ENCODE results near the gene ITGB4. TPM values are rescaled to one million over a fixed set of nuclear protein-coding genes. Genes with fewer than 3 reads are reported as not detected.

Gene ITGB4
- total and polyA plus RNA-seq, 5 donors from 2014 or later = 0.28 to 0.60 (median 0.56) TPM; not detected in 2

DNA sequence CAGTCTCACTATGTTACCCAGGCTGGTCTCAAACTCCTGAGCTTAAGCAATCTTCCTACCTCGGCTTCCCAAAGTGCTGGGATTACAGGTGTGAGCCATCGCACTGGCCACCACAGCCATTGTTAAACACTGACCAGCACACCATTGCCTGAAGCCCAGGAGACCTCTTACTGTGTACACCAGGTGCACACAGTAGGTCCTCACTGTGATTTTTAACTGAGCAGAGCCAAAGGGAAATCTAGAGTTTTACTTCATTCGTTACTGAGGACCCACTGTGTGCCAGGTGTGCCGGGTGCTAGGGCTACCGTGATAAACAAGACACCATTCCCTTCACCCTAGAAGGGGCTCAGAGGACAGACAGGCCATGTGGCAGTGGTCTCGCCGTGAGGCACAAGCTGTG, 4.2 kb downstream of the ITGB4 start:
- Mint-ChIP-seq H3K27ac (peak overlapping the region in 1 of 3 donors; percentile 14), H3K27me3 (peaks cover 4% of the 10 kb centered on the region), H3K36me3 (no peaks in the 10 kb centered on the region), H3K4me1 (peaks cover 0 to 5% (median 2%) of the 10 kb centered on the region in 4 donors), H3K9me3 (no peaks in the 10 kb centered on the region), H3K4me3 (no peak overlapping the region)
- no peaks in the 10 kb centered on the region for H3K36me3 ChIP-seq (ENCODE audit: control insufficient read depth, insufficient read depth, low read length)
- DNase-seq (no peak), ATAC-seq (ENCODE audit: low read depth in 2 of 2) (no peak)
- no peaks in the 10 kb centered on the region for H3K9me3 ChIP-seq (ENCODE audit: control insufficient read depth in 2 of 2, low read length in 2 of 2)
- H3K4me1 ChIP-seq (ENCODE audit: control insufficient read depth, insufficient read depth, low read length, poor library complexity, severe bottlenecking) = peaks cover 12% of the 10 kb centered on the region
- no peaks in the 10 kb centered on the region for H3K27me3 ChIP-seq (ENCODE audit: control insufficient read depth, insufficient read depth, low read length)
- no peak overlapping the region for H3K27ac ChIP-seq (ENCODE audit: insufficient read depth, low read length, poor library complexity, severe bottlenecking)
- H3K4me3 ChIP-seq (ENCODE audit: low read depth, low read length) = no peak overlapping the region

DNA sequence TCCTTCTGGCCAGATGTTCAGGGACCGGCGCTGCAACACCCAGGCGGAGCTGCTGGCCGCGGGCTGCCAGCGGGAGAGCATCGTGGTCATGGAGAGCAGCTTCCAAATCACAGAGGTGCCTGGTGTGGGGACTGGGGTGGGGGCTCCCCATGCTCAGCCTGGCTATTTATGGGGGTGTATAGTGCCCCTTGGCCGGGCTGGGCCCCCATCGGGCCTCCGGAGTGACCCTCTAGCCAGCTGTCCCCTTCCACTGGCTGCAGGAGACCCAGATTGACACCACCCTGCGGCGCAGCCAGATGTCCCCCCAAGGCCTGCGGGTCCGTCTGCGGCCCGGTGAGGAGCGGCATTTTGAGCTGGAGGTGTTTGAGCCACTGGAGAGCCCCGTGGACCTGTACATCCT, 6.1 kb downstream of the ITGB4 start:
- H3K27ac ChIP-seq (ENCODE audit: insufficient read depth, low read length, poor library complexity, severe bottlenecking) = no peak overlapping the region
- Mint-ChIP-seq H3K9me3 (no peaks in the 10 kb centered on the region), H3K4me1 (peaks cover 0 to 3% (median 0%) of the 10 kb centered on the region in 4 donors), H3K4me3 (no peak overlapping the region), H3K27me3 (peaks cover 8% of the 10 kb centered on the region), H3K36me3 (no peaks in the 10 kb centered on the region), H3K27ac (no peak overlapping the region)
- DNase-seq (no peak), ATAC-seq (ENCODE audit: low read depth in 2 of 2) (no peak)
- no peaks in the 10 kb centered on the region for H3K4me1 ChIP-seq (ENCODE audit: control insufficient read depth, insufficient read depth, low read length, poor library complexity, severe bottlenecking)
- H3K27me3 ChIP-seq (ENCODE audit: control insufficient read depth, insufficient read depth, low read length) = no peaks in the 10 kb centered on the region
- no peak overlapping the region for H3K4me3 ChIP-seq (ENCODE audit: low read depth, low read length)
- no peaks in the 10 kb centered on the region for H3K9me3 ChIP-seq (ENCODE audit: control insufficient read depth in 2 of 2, low read length in 2 of 2)
- no peaks in the 10 kb centered on the region for H3K36me3 ChIP-seq (ENCODE audit: control insufficient read depth, insufficient read depth, low read length)

DNA sequence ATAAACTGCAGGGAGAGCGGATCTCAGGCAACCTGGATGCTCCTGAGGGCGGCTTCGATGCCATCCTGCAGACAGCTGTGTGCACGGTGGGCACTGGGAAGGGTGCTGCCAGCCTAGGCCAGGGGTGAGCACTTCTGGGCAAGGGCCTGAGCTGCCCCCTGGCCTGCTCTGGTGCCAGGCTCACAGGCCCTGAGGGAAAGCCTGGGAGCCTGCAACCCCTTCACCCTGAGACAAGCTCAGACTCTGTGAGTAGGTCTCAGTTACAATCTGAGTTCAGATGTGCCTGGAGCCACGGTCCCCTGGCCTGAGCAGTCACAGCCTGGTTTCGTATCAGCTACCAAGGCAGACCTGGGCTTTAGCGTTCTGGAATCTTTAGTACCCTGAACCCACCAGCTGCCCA, 8.1 kb downstream of the ITGB4 start:
- H3K4me3 ChIP-seq (ENCODE audit: low read depth, low read length) = no peak overlapping the region
- ATAC-seq (ENCODE audit: low read depth in 2 of 2) (no peak), DNase-seq (no peak)
- Mint-ChIP-seq H3K36me3 (no peaks in the 10 kb centered on the region), H3K27ac (no peak overlapping the region), H3K27me3 (peaks cover 8% of the 10 kb centered on the region), H3K9me3 (no peaks in the 10 kb centered on the region), H3K4me1 (peaks cover 0 to 2% (median under 1%) of the 10 kb centered on the region in 4 donors), H3K4me3 (no peak overlapping the region)
- H3K27me3 ChIP-seq (ENCODE audit: control insufficient read depth, insufficient read depth, low read length) = no peaks in the 10 kb centered on the region
- H3K27ac ChIP-seq (ENCODE audit: insufficient read depth, low read length, poor library complexity, severe bottlenecking) = no peak overlapping the region
- no peaks in the 10 kb centered on the region for H3K36me3 ChIP-seq (ENCODE audit: control insufficient read depth, insufficient read depth, low read length)
- no peaks in the 10 kb centered on the region for H3K9me3 ChIP-seq (ENCODE audit: control insufficient read depth in 2 of 2, low read length in 2 of 2)
- no peaks in the 10 kb centered on the region for H3K4me1 ChIP-seq (ENCODE audit: control insufficient read depth, insufficient read depth, low read length, poor library complexity, severe bottlenecking)

DNA sequence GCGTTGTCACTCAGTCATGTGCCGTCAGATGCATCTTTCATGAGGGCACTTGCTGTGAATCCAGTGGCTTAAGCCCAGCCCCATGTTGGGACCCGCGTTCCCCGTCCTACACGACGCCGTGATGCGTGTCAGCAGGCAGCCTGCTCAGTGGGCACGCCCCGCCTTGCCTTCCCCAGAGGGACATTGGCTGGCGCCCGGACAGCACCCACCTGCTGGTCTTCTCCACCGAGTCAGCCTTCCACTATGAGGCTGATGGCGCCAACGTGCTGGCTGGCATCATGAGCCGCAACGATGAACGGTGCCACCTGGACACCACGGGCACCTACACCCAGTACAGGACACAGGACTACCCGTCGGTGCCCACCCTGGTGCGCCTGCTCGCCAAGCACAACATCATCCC, 8.8 kb downstream of the ITGB4 start:
- H3K9me3 ChIP-seq (ENCODE audit: control insufficient read depth in 2 of 2, low read length in 2 of 2) = no peaks in the 10 kb centered on the region
- H3K27ac ChIP-seq (ENCODE audit: insufficient read depth, low read length, poor library complexity, severe bottlenecking) = no peak overlapping the region
- ATAC-seq (ENCODE audit: low read depth in 2 of 2) (no peak), DNase-seq (no peak)
- Mint-ChIP-seq H3K4me1 (peaks cover 0 to 6% (median 3%) of the 10 kb centered on the region in 4 donors), H3K4me3 (no peak overlapping the region), H3K27ac (no peak overlapping the region), H3K9me3 (no peaks in the 10 kb centered on the region), H3K36me3 (no peaks in the 10 kb centered on the region), H3K27me3 (peaks cover 4% of the 10 kb centered on the region)
- no peaks in the 10 kb centered on the region for H3K4me1 ChIP-seq (ENCODE audit: control insufficient read depth, insufficient read depth, low read length, poor library complexity, severe bottlenecking)
- H3K36me3 ChIP-seq (ENCODE audit: control insufficient read depth, insufficient read depth, low read length) = no peaks in the 10 kb centered on the region
- H3K27me3 ChIP-seq (ENCODE audit: control insufficient read depth, insufficient read depth, low read length) = no peaks in the 10 kb centered on the region
- H3K4me3 ChIP-seq (ENCODE audit: low read depth, low read length) = no peak overlapping the region

DNA sequence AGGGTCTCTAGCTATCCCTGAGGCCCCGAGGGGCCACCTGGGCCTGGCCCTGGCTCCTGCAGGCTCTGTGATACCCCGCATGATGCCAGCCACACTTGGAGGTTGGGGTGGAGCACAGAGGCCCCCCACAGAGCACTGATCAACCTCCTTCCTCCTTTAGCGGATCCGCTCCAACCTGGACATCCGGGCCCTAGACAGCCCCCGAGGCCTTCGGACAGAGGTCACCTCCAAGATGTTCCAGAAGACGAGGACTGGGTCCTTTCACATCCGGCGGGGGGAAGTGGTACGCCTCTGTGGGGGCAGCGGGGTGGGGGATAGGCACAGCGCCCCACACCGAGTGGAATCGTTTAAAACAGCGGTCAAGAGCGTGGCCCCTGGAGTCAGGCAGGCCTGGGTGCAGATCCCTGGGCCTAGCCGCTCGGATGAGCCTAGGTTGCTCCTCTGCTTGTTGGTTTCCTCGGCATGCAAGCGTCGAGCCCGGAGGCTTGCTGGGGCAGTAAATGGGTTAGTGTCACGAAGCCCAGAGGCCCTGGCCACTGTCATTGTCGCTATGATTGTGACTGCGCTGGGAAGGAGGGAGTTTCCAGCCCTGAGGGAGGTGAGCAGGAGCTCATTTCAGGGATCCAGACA, 9.9 kb downstream of the ITGB4 start:
- H3K36me3 Mint-ChIP-seq = no peaks in the 10 kb centered on the region
- DNase-seq = no peak
- H3K9me3 Mint-ChIP-seq = no peaks in the 10 kb centered on the region
- no peak overlapping the region for H3K27ac ChIP-seq (ENCODE audit: insufficient read depth, low read length, poor library complexity, severe bottlenecking)
- H3K36me3 ChIP-seq (ENCODE audit: control insufficient read depth, insufficient read depth, low read length) = no peaks in the 10 kb centered on the region
- no peak for ATAC-seq (ENCODE audit: low read depth in 2 of 2)
- no peak overlapping the region for H3K27ac Mint-ChIP-seq
- H3K9me3 ChIP-seq (ENCODE audit: control insufficient read depth in 2 of 2, low read length in 2 of 2) = no peaks in the 10 kb centered on the region
- peaks cover 0 to 6% (median 3%) of the 10 kb centered on the region in 4 donors for H3K4me1 Mint-ChIP-seq
- H3K27me3 ChIP-seq (ENCODE audit: control insufficient read depth, insufficient read depth, low read length) = no peaks in the 10 kb centered on the region
- no peak overlapping the region for H3K4me3 Mint-ChIP-seq
- no peak overlapping the region for H3K4me3 ChIP-seq (ENCODE audit: low read depth, low read length)
- peaks cover 4% of the 10 kb centered on the region for H3K27me3 Mint-ChIP-seq
- no peaks in the 10 kb centered on the region for H3K4me1 ChIP-seq (ENCODE audit: control insufficient read depth, insufficient read depth, low read length, poor library complexity, severe bottlenecking)

DNA sequence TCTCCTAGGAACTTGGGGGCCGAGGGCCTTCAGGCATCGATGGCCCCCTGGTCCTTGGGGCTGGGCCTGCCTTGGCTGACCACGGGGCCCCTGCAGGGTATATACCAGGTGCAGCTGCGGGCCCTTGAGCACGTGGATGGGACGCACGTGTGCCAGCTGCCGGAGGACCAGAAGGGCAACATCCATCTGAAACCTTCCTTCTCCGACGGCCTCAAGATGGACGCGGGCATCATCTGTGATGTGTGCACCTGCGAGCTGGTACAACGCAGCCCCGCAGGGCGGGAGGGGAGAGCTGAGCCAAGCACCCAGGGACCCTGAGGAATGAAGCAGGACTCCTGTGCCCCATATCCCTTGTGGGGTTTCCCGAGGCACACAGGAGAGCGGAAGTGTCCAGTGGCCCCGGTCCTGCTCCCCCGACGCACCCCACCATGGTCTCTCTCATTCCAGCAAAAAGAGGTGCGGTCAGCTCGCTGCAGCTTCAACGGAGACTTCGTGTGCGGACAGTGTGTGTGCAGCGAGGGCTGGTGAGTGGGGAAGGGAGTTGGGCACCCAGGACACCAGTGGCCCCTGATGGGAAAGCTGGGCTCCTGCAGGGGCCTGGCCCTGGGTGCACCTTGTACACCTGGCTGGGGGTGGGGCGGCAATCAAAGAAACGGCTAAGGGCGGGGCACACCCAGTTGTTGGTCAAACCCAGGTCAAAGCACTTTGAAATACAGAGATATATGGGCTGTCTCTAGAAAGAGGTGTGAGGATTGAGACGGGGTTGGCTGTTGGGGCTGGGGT, 10.6 kb downstream of the ITGB4 start:
- peaks cover 0 to 6% (median 3%) of the 10 kb centered on the region in 4 donors for H3K4me1 Mint-ChIP-seq
- no peaks in the 10 kb centered on the region for H3K9me3 Mint-ChIP-seq
- H3K27me3 Mint-ChIP-seq = peaks cover 4% of the 10 kb centered on the region
- no peak overlapping the region for H3K27ac ChIP-seq (ENCODE audit: insufficient read depth, low read length, poor library complexity, severe bottlenecking)
- no peak overlapping the region for H3K27ac Mint-ChIP-seq
- H3K36me3 Mint-ChIP-seq = no peaks in the 10 kb centered on the region
- H3K27me3 ChIP-seq (ENCODE audit: control insufficient read depth, insufficient read depth, low read length) = no peaks in the 10 kb centered on the region
- ATAC-seq (ENCODE audit: low read depth in 2 of 2) (no peak), DNase-seq (no peak)
- no peaks in the 10 kb centered on the region for H3K36me3 ChIP-seq (ENCODE audit: control insufficient read depth, insufficient read depth, low read length)
- H3K4me1 ChIP-seq (ENCODE audit: control insufficient read depth, insufficient read depth, low read length, poor library complexity, severe bottlenecking) = no peaks in the 10 kb centered on the region
- H3K4me3 Mint-ChIP-seq = no peak overlapping the region
- H3K4me3 ChIP-seq (ENCODE audit: low read depth, low read length) = no peak overlapping the region
- no peaks in the 10 kb centered on the region for H3K9me3 ChIP-seq (ENCODE audit: control insufficient read depth in 2 of 2, low read length in 2 of 2)

DNA sequence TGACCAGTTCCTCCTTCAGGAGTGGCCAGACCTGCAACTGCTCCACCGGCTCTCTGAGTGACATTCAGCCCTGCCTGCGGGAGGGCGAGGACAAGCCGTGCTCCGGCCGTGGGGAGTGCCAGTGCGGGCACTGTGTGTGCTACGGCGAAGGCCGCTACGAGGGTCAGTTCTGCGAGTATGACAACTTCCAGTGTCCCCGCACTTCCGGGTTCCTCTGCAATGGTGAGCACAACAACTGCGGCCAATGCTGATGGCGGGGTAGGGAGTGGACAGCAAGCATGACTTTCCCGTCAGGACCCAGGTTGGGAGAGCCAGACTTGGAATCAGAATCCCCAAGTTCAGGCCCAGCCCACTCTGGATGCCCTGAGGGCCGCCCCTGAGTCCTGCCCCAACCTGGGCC, 12.2 kb downstream of the ITGB4 start:
- no peak overlapping the region for H3K27ac Mint-ChIP-seq
- H3K27me3 Mint-ChIP-seq = peaks cover 8% of the 10 kb centered on the region
- DNase-seq (no peak), ATAC-seq (ENCODE audit: low read depth in 2 of 2) (no peak)
- no peaks in the 10 kb centered on the region for H3K9me3 ChIP-seq (ENCODE audit: control insufficient read depth in 2 of 2, low read length in 2 of 2)
- no peaks in the 10 kb centered on the region for H3K9me3 Mint-ChIP-seq
- no peak overlapping the region for H3K27ac ChIP-seq (ENCODE audit: insufficient read depth, low read length, poor library complexity, severe bottlenecking)
- peaks cover 0 to 9% (median 4%) of the 10 kb centered on the region in 4 donors for H3K4me1 Mint-ChIP-seq
- H3K27me3 ChIP-seq (ENCODE audit: control insufficient read depth, insufficient read depth, low read length) = no peaks in the 10 kb centered on the region
- no peak overlapping the region for H3K4me3 ChIP-seq (ENCODE audit: low read depth, low read length)
- no peaks in the 10 kb centered on the region for H3K36me3 Mint-ChIP-seq
- no peak overlapping the region for H3K4me3 Mint-ChIP-seq
- H3K4me1 ChIP-seq (ENCODE audit: control insufficient read depth, insufficient read depth, low read length, poor library complexity, severe bottlenecking) = no peaks in the 10 kb centered on the region
- H3K36me3 ChIP-seq (ENCODE audit: control insufficient read depth, insufficient read depth, low read length) = no peaks in the 10 kb centered on the region

All from CD4-positive, CD25-positive, alpha-beta regulatory T cell (primary cell).